Heart right ventricle (tissue), 16 donors: Measurements from ENCODE around the gene RAB37. TPM values are rescaled to one million over a fixed set of nuclear protein-coding genes. Genes with fewer than 3 reads are reported as not detected.

Experiments used
- ATAC-seq, 8 donors: fragments of 200-7000 bp; cut with Tn5 transposase; one replicate each; pipeline ENCODE4 v1.9.1; 2020; ENCODE audit warnings: mild to moderate bottlenecking in 8 of 8, moderate library complexity in 8 of 8, moderate number of reproducible peaks in 1 of 8
- DNase-seq, 2 donors: peaks; one replicate each; pipeline ENCODE4 v3.0.0-alpha.2; 2020
- H3K27ac ChIP-seq, 10 donors: fragments of 200-600 bp; sonication (generic) in 2 of 10; one replicate each; pipeline versions ENCODE4 v1.5.0 to v1.8.0; 2020 to 2022; ENCODE audit warnings: mild to moderate bottlenecking in 3 of 10
- H3K27me3 ChIP-seq, 7 donors: fragments of 200-600 bp; one replicate each; pipeline ENCODE4 v1.8.0; 2021 to 2022; ENCODE audit warnings: mild to moderate bottlenecking in 2 of 7
- H3K36me3 ChIP-seq, 9 donors: fragments of 200-600 bp; sonication (generic) in 1 of 9; one replicate each; pipeline versions ENCODE4 v1.5.0 to v1.8.0; 2020 to 2022; ENCODE audit warnings: mild to moderate bottlenecking in 2 of 9
- H3K4me1 ChIP-seq, 9 donors: fragments of 200-600 bp; sonication (generic) in 1 of 9; one replicate each; pipeline versions ENCODE4 v1.5.0 to v1.8.0; 2020 to 2022; ENCODE audit warnings: mild to moderate bottlenecking in 4 of 9
- H3K4me3 ChIP-seq, 10 donors: fragments of 200-600 bp; sonication (generic) in 2 of 10; one replicate each; pipeline versions ENCODE4 v1.5.0 to v1.8.0; 2020 to 2022; ENCODE audit warnings: mild to moderate bottlenecking in 7 of 10, moderate library complexity in 2 of 10
- H3K9me3 ChIP-seq, 11 donors: fragments of 200-600 bp in 10 of 11; sonication (generic) in 2 of 11; one replicate each; pipeline versions ENCODE4 v1.5.0 to v1.8.0; 2013 to 2022; ENCODE audit warnings: mild to moderate bottlenecking in 2 of 11, control low read depth in 1 of 11, moderate library complexity in 1 of 11
- WGBS, 2 donors: extraction: QIAGEN DNeasy Blood & Tissue Kit; methylation state at CpG; one replicate each; pipeline ENCODE4 v1.1.7; 2013; ENCODE audit warnings: inconsistent platforms in 1 of 2; 5-methylcytosine and 5-hydroxymethylcytosine counted together
- intact Hi-C, 10 donors: fragments of 100-400 bp; cut with DNase I; formaldehyde crosslinking; loops; one replicate each; pipeline versions ENCODE4 v1.11.1 to v1.14.2; 2022
- polyA plus RNA-seq, 2 donors: library from polyadenylated mRNA; stranded (reverse); fragments of 200-250 nt; gene quantifications; one replicate each; pipeline ENCODE4 v1.2.3, GENCODE V29; 2013
- total RNA-seq, 10 donors: library from RNA; stranded (reverse); fragmentation: NEBNext Ultra II Directional in 3 of 10; extraction: Animal tissue kit (Norgen Biotek cat#: 25700) in 3 of 10; gene quantifications; one replicate each; pipeline versions ENCODE4 v1.2.1 to v1.2.4, GENCODE V29; 2021 to 2023
- TF ChIP-seq, protein P1 (sequence below), 9 donors: fragments of 200-600 bp; sonication (generic) in 2 of 9; IDR thresholded peaks; one replicate each; pipeline versions ENCODE4 v1.5.0 to v1.8.0; 2021 to 2022; ENCODE audit warnings: antibody characterized with exemption in 9 of 9, mild to moderate bottlenecking in 5 of 9, moderate library complexity in 1 of 9
- donor health status: Arrhythmogenic right ventricular cardiomyopathy.
- donor health status: ischemic (EF 13 %, LVEDD 7.1; RV severe dilation, severe dysfunction).
- donor health status: healthy with polysubstance abuse.
- donor health status: DM: no; HTN: yes; CAD: no.
- donor health status: DM: no; HTN: no; CAD: no.
- donor health status: ischemic (EF 25% LVEDD 6.9; RV normal size, moderate dysfunction).
- donor health status: ischemic (EF 25% LVEDD 5.7; RV mildly dilated, moderate dysfunction).
- donor health status: healthy.
- donor health status: DM: yes; HTN: yes; CAD: no.
- donor health status: Ischemic cardiomyopathy.
- donor health status: ischemic (EF 35%, LVEDD 5.7; RV mildly dilated, moderate dysfunction).
- donor health status: nonischemic (EF 11% LVEDD 7.7; RV severe dilation, severe dysfunction).
- donor health status: DM: yes; HTN: yes; CAD: no.
- donor health status: PGD.
- donor health status: ischemic (EF 29% LVEDD 5.4; RV normal size, mild dysfunction).
- donor health status: nonischemic (EF 23%, LVEDD 6.1; RV moderate dilation, normal function).

The RAB37 gene
- total and polyA plus RNA-seq, 12 donors = 0.93 to 2.8 (median 1.6) TPM

DNA sequence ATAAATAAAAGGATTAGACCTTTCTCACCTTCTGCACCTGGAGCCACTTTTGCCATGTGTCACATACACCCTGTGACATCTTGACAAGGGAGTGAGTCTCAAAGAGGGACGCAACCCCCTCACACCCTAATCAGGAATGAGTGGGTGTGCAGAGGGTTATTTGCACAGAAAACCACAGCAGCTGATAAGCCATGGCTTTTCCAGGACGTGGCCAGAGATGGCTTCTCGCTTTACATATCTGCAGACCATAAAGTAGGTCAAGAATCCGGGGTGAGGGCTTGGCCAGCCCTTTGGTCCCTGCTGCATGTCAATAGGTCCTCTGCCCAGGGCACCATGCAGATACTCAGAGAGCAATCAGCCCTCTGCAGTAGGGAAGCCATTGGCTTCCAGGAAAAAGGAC lies 21.9 kb upstream of the RAB37 start:
- TF ChIP-seq, protein P1, sequence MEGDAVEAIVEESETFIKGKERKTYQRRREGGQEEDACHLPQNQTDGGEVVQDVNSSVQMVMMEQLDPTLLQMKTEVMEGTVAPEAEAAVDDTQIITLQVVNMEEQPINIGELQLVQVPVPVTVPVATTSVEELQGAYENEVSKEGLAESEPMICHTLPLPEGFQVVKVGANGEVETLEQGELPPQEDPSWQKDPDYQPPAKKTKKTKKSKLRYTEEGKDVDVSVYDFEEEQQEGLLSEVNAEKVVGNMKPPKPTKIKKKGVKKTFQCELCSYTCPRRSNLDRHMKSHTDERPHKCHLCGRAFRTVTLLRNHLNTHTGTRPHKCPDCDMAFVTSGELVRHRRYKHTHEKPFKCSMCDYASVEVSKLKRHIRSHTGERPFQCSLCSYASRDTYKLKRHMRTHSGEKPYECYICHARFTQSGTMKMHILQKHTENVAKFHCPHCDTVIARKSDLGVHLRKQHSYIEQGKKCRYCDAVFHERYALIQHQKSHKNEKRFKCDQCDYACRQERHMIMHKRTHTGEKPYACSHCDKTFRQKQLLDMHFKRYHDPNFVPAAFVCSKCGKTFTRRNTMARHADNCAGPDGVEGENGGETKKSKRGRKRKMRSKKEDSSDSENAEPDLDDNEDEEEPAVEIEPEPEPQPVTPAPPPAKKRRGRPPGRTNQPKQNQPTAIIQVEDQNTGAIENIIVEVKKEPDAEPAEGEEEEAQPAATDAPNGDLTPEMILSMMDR (IDR thresholded peaks at IDR 0.05) = no peak
- Histone ChIP-seq H3K27me3 (peaks cover 0 to 44% (median 25%) of the 10 kb centered on the region in 7 donors), H3K4me3 (no peak overlapping the region), H3K36me3 (no peaks in the 10 kb centered on the region), H3K27ac (no peak overlapping the region), H3K4me1 (peaks cover 0 to 14% (median 0%) of the 10 kb centered on the region in 9 donors), H3K9me3 (no peaks in the 10 kb centered on the region)
- 27 to 38% methylated on average over 4 of the region's 4 CpGs for WGBS, 2 donors
- ATAC-seq (no peak), DNase-seq (no peak)
- intact Hi-C loops = no loop called here

DNA sequence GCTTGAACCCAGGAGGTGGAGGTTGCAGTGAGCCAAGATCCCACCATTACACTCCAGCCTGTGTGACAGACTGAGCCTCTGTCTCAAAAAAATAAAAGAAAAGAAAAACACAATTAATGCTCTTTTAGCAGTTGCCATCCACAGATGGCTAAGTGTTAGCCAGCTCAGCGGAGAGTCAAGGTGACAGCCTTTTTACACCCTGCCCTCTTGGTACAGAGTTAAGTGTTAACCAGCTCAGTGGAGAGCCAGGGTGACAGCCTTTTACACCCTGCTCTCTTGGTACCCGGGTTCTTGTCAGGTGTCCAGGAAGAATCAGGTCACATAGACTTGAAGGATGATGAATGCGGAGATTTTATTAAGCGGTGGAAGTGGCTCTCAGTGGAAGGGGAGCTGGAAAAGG lies 16.6 kb upstream of the RAB37 start:
- no peak for DNase-seq
- WGBS, 2 donors = 84 to 88% methylated on average over 4 of the region's 4 CpGs
- TF ChIP-seq, protein P1 (IDR thresholded peaks at IDR 0.05) = no peak
- no peaks in the 10 kb centered on the region for H3K4me1 ChIP-seq
- H3K9me3 ChIP-seq = peaks cover 0 to 4% (median 0%) of the 10 kb centered on the region in 11 donors
- H3K27me3 ChIP-seq = peaks cover 0 to 19% (median 4%) of the 10 kb centered on the region in 7 donors
- ATAC-seq = no peak
- H3K27ac ChIP-seq = no peak overlapping the region
- H3K36me3 ChIP-seq = no peaks in the 10 kb centered on the region
- H3K4me3 ChIP-seq = no peak overlapping the region
- intact Hi-C loops = no loop called here

DNA sequence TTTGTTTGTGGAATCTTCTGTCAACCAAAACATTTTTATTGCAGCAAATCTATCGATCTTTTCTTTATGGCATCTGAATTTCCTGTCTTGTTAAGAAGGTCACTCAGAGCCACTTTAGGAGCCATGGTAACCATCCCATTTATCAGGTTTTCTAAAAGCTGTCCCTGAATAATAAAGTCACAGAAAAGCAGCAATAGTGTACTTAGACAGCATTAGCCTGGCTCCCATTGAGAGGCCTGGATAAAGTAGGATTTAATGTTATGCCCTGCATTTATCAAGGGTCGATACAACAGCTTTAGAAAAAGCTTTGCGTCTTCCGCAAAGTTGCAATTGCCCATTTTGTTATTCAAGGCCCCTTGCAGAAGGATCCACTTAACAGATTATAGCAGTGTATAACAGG lies 14.3 kb upstream of the RAB37 start:
- Histone ChIP-seq H3K4me1 (no peaks in the 10 kb centered on the region), H3K4me3 (no peak overlapping the region), H3K27ac (no peak overlapping the region), H3K36me3 (no peaks in the 10 kb centered on the region), H3K27me3 (peaks cover 0 to 14% (median 0%) of the 10 kb centered on the region in 7 donors), H3K9me3 (peaks cover 0 to 4% (median 0%) of the 10 kb centered on the region in 11 donors)
- ATAC-seq (no peak), DNase-seq (no peak)
- intact Hi-C loops = no loop called here
- 94% methylated on average over 4 of the region's 4 CpGs for WGBS, 2 donors
- TF ChIP-seq, protein P1 (IDR thresholded peaks at IDR 0.05) = no peak

DNA sequence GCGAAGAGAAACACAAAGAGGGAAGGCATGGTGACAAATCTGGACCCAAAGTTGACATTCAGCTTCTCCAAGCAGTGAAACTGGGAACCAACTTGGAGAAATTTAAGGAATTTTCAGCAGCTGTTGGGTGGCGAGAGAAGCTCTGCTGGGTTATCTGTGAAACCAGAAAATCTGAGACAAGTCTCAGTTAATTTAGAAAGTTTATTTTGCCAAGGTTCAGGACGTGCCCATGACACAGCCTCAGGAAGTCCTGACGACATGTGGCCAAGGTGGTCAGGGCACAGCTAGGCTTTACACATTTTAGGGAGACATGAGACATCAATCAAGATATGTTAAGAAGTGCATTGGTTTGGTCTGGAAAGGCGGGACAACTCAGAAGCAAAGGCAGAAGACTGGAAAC lies 13.2 kb upstream of the RAB37 start:
- WGBS, 2 donors = 58 to 63% methylated on average over 5 of the region's 5 CpGs
- intact Hi-C loops = no loop called here
- Histone ChIP-seq H3K9me3 (peaks cover 0 to 4% (median 0%) of the 10 kb centered on the region in 11 donors), H3K4me3 (no peak overlapping the region), H3K27ac (no peak overlapping the region), H3K4me1 (no peaks in the 10 kb centered on the region), H3K27me3 (peaks cover 0 to 14% (median 0%) of the 10 kb centered on the region in 7 donors), H3K36me3 (no peaks in the 10 kb centered on the region)
- ATAC-seq (no peak), DNase-seq (no peak)
- TF ChIP-seq, protein P1 (IDR thresholded peaks at IDR 0.05) = no peak
